Activated T-cell treated with anti-CD3 and anti-CD28 coated beads for 4 hours (primary cell): ENCODE results near the gene EHD1.
A peak's percentile ranks its signal among the peaks of the same experiment; 100 is the strongest.

Experiments used
- DNase-seq: peaks from one replicate; pipeline ENCODE4 v3.0.0-alpha.2; 2020

Gene EHD1

DNA sequence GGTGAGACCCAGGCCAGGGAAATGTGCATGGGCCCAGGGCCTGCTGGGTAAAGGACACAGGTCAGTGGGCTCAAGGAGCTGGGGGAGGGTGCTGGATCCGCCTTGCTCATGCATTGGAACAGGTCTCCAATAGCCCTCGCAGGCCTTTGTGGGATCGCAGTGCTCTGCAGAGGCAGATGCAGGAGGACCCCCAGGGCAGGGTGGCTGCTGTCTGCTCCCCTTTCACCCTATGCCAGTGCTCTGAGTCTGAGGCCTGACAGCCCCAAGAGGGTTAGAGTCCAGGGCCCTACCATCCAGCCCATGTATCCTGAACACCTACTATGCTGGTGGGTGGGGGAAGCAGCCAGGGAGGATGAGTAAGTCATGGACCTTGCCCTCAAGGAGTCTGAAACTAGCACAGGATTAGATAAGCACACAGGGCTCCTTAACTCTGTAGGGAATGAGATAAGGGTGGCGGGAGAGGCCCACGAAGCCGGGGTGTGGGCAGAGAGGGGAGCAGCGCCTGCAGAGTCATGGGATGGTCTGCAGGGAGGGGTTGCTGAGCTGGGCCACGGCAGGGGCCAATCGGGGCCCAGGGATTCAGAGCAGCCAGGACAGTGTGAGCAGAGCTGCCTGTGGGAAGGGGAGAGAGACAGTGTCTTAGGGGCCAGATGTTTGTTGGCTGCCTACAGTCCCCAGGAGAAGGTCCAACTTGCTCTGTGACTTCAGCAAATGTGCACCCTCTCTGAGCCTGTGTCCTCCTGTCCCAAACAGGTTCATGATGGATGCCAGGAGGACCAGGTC, 10.5 kb upstream of the EHD1 start:
- DNase-seq = no peak

- DNase-seq = no peak
Observed at GRCh38 chr11:64888406-64888728, 9.9 kb upstream of the EHD1 start.

DNA sequence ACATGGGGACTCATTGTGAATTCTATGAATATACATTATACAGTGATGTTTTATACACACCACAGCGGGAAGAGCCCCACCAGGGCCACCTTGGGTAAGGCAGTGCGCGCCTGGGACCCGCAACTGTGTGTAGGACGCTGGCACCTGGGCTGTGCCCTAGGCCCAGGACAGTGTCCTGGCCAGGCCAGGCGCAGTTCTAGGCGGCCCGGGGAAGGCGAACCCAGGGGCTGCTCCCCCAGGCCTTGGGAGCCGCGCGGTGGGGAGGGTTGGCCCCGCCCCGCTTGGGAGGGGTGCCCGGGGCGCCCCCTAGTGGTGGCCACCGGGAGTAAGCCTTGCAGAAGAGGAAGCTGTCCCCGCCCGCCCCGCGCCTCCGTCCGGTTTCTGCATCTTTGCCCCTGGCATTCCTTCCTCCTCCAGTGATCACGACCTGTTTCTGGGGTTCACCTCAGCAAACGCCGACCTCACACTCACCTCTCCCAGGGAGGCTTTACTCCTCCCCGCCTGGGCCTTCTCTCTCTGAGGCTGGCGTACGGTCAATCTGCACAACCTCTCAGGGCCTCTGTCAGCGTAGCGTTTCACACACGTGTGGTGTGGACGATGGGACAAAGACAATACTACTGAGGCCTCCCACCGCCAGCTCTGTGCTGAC, 9.5 kb upstream of the EHD1 start:
- DNase-seq = peak; percentile 77

DNA sequence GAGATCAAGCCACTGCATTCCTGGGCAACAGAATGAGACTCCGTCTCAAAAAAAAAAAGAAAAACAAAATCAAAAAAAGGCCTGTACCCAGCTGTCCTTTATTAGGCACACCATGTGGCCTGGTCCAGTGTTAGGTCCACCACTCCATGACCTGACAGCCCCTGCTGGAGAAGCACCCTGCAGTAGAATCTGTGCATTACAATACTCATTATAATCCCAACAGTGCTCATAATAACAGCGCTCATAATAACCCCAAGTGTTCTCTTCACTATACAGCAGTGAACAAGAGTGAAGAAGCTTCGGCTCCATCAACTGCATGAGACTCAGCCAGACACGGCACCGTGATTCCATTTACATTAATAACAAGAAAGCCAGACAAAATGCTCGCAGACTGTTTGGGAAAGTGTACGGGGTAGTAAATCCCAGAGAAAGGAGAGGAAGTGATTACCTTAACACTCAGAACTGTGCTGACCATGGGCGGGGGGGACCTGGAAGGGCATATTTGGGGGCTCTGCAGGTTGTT, 8.9 kb upstream of the EHD1 start:
- DNase-seq = no peak

GRCh38 chr11:64885367-64886286, 7.2 kb upstream of the EHD1 start:
- no peak for DNase-seq

GRCh38 chr11:64884019-64884418, 5.6 kb upstream of the EHD1 start:
- no peak for DNase-seq

GRCh38 chr11:64883575-64883974, 5.2 kb upstream of the EHD1 start:
- no peak for DNase-seq

GRCh38 chr11:64882243-64882642, 3.8 kb upstream of the EHD1 start:
- no peak for DNase-seq

- DNase-seq = no peak
Observed at GRCh38 chr11:64881476-64881875, 3.1 kb upstream of the EHD1 start.

DNA sequence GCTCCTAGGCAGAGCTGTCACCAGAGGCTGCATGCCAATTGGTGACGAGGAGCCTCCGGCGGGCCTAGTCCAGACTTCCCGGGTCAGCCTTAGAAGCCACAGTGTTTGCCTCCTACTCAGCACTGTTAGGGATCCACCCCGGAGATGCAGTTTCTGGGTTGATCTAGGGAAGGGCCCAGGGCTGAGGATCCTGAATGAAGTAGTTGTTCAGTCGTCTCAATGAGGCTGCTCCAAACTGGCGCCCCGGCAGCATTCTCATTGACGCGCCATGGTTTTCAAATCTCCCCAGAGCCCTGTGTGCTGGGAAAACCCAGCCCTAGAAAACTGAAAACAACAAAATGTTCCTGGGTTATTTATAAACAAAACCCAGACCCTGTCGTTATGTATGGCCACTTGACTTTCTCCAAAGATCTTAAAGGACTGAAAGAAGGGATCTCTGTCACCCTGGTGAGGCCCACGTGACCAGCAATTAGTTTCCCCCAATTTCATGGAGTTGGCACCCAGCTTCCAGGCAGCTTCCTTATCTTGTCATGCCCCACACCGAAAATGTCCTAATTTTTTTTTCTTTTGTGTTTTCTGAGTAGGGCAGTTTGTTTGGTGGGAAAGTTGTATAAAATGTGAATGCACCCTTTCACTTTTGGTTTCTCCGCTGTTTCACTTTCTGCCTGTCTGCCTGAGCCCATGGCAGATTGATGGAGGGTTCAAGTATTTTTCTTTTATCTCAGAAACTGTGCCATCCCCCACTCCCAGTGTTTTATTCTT, 2.0 kb upstream of the EHD1 start:
- DNase-seq = no peak

DNA sequence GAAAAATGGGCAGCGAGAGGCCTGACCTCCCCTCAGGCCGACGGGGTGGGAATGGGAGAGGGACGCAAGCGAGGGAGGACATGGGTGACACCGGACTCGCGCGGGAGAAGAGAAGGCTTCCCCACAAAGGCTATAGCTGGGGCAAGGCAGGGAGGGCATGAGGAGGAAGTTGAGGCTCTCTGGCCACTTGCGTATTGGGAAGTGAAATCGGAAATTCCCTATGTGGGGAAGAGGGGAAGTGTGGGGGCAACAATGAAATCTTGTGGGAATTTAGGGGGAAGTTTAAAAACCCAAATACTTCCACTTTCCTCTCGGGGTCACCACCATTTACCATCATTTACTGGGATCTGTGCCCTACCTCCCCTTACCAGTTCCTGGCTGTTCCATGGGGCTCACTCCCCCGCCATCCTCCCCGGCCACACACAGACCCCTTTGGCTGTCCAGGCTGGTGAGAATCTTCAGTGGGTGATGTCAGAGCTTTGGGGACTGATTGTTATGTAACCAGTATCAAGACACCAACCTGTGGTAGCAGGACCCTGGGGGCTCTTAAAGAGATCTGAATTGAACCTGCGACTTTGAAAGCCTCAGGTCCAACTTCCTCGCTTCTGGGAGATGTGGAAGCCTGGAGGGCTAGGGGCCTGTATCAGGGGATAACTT, 951 bp upstream of the EHD1 start:
- no peak for DNase-seq

DNA sequence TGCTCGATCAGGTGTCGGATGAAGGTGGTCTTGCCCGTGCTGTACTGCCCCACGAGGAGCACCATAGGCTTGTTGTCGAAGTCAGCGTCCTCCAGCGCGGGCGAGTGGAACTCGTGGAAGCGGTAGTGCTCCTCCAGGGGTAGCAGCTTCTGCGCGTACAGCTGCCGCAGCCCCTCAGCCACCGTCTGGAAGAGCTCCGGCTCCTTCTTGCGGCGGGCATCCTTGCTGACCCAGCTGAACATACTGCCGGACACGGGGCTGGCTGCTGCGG, 263 bp downstream of the EHD1 start:
- DNase-seq = no peak

- DNase-seq = no peak
Observed at GRCh38 chr11:64877390-64878222, 815 bp downstream of the EHD1 start.

GRCh38 chr11:64876835-64877341, 1.5 kb downstream of the EHD1 start:
- no peak for DNase-seq

DNA sequence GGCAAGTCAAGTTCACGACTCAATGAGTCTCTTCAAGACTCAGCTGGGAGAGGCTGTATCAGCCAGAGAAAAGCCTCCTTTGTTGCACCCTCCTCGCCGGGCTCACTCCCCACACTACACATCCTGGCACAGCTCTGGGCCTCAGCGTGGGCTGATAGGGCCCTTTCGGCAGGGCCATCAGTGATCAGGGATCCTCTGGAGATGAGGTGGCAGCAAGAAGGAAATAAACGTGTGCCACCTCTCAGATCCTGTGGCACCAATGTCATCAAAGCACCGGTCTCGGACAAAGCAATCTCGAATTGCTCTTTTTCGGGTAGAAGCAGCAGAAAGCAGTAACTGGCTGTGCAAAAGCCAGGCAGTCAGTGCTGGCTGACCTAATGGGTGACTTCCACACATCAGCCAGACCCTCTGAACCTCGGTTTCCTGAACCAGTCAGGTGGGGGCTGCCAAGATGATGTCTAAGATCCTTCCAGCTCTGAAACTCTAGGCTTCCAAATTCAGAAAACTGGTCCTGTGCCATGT, 2.1 kb downstream of the EHD1 start:
- DNase-seq = no peak

DNA sequence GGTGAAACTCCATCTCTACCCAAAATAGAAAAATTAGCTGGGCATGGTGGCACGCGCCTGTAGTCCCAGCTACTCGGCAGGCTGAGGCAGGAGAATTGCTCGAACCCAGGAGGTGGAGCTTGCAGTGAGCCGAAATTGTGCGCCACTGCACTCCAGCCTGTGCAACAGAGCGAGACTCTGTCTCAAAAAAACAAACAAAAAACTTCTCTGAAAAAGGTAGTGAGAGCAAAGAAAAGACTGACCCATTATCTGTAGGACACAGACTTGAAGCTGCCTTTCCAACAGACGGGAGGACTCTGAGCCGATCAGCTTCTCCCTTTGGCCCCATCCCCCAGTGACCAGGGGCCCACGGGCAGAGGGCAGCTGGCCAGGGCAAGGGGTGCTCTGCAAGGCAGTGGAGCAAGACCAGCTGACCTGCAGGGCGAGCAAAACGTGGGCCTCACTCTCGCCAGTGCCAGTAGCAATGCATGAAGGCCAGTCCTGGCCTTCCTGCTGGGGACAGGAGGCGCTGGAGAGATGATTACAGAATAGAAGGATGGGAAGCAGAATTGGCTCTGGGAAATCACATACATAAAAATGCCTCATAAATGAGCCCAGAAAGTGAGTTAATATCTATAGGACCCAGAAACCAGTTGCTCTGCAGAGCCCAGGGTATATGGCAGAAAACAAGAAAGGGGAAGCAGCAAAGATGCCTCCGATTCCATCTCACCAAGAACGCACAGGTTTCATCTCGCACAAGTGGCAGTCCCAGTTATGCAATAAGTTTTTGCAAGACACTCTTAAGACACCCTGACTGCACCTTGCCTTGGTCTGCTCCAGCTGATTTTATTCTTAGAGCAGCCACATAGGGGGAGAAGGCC, 2.8 kb downstream of the EHD1 start:
- DNase-seq = no peak

DNA sequence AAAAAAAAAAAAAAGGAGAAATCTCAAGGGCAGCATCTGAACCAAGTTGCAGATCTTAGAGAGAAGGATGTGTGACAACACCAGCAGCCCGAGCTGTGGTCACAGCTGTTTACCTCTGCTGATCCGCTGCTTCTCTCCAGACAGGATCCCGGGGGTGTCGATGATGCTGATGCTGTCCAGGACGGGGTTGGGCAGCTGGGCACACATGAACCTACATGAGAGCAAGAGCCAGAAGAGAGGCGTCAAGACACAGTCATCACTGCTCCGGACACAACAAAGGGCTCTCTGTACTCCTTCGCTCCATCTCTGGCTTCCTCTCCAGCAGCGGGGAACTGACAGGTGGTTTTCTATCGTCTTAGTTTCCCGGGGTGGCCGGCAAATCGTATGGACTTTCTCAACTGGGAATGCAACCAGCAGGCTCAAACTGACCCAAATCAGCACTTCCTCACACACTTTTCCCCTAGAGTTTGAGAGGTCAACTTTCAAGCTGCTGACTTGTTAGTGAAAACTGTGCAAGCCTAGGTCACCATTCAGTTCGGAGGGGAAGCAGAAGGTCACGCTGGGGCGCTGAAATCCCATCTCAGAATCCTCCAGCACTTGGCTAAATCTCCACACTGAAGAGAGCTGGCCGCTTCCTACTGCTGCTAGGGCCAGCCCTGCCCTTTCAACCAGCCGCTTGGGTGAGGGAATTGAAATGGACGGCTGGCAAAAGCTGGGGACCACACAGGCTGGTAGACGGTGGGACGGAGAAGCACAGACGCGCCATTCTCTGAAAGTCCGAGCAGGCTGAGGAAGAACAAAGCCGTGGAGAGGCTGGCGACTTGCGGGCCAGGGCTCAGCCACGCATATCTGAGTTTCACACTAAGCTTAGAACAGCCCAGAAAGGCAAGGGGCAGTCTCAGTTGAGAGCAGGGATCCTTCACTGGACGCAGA, 3.8 kb downstream of the EHD1 start:
- no peak for DNase-seq

DNA sequence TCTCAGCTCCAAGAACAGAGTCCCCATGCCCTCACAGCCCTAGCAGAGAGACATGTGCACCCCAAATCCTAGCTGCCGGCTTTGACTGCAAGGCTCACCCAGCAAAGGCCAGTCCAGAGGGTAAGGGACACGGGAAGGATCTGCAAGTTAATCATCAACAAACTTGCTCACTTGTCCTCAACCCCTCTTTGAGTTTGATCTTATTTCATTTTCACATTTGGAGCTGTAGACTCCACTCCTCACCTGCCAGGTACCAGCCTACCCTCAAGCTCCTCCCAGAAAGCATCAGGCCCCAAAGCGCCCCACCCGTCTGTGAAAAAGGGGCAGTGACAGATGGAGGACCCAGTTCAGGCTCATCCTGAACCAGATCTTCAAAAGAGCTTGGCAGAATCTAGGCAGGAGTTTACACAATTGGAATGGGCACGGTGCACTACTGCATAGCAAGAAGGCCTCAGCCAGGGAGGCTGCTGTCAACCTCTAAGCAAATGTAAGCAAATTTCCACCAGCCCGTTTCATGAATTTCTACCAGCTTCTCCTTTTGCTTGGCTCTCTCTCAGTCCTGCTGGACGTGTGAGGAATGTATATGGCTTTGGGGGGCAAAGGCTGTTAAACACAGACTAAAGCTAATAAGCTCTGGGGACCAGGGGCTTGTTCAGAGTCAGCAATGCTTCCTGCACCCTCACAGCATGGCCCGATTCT, 5.5 kb downstream of the EHD1 start:
- no peak for DNase-seq
